HG02642 (cell line): ENCODE data around the gene NRG3.
"Not testable (repeated sequence)": the region's sequence is repeated elsewhere in the genome, so short reads cannot be mapped to it uniquely, and the experiment has no call there.

Source experiments
- ATAC-seq: cut with Tn5 transposase; IDR thresholded peaks from one replicate; pipeline ENCODE4 v1.9.1; 2021; ENCODE audit warnings: mild to moderate bottlenecking; ENCODE audit not compliant: unreplicated experiment, poor library complexity

The NRG3 gene

DNA sequence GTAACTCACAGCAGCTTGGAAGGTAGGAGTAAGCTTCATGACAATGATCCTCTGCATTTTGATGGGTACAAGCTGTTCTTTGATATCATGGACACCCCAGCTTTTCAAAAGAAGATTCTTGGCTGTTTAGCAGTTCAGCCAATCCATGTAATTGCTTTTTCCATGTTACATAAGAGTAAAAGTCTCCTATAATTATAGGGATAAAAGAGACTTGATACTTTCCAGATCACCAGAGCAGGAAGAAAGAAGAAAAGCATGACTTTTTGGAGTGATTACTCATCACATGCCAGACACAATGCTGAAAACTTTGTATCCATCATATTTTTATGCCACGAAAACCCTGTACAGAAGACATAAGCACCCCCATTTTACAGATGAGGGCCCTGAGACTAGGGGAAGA lies 1049.7 kb downstream of the NRG3 start:
- ATAC-seq, result no peak

DNA sequence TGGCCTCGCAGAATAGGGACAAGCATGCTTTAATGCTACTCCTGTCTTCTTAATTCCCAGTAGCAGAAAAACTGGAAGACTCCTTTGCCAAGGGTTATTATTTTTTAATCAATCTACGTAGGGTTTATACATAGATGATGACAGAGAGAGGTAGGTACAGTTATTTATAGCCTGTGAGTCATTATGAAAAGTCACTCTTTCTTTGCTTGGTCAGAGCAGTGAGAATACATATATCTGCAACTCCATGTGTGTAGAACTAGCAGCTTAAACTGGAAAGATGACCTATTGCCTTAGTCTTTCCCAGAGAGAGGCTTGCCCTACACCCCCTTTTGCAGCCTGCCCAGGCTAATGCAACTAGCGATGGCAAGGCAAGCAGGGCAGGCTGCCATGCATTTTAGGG lies 1050.6 kb downstream of the NRG3 start:
- ATAC-seq, result no peak

DNA sequence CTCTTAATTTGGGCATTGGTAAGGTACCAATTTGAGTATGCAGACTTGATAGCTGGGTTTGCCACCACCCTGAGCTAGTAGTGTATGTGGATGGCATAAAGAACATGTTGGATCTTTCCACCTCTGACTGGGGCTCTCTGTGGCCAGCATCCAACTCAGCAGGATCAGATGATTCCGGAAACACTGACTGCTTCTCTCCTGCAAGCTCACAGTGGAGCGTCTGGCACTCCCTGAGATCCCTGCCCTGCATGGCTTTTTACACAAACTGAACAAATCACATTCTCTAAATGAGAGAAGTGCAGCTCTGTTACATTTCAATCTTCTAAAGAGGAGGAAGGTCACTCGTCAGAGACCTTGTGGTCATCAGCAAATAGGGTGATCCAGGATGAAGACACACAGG lies 1057.5 kb downstream of the NRG3 start:
- no peak for ATAC-seq

DNA sequence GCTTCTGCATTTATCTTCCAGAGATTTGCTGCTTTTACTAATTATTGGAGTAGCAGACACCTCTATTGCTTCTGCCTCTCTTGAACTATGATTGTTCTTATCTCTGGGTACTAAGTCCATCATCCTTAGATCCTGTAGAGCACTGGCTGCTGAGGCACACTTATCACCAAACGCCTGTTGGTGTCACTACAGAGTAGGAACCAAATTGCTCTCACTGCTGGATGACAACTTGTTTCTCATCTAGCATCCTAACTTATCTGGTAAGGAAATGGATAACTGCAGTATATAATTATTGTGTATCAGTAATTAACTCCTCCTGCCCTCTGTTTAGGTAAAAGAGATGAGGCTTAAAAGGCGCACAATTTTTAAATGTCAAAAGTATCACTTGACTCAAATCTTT lies 1059.4 kb downstream of the NRG3 start:
- no peak for ATAC-seq

DNA sequence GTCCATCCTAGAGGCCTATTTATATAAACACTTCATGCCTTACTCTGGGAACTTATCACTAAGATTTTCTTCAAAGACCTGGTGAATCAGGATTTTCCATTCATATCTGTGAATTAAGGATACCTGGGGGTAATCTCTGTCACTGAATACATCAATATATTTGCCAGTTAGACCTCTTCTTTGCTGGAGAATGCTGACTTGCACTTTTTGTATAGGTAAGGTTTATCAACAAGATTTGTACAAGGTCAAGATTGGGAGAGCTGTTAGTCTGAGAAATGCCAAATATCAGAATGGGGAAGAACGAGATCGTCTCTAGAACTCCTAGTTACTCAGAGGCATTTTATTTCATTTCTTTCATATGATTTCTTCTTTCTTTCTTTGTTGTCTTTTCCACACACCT lies 1060.0 kb downstream of the NRG3 start:
- ATAC-seq, result no peak

DNA sequence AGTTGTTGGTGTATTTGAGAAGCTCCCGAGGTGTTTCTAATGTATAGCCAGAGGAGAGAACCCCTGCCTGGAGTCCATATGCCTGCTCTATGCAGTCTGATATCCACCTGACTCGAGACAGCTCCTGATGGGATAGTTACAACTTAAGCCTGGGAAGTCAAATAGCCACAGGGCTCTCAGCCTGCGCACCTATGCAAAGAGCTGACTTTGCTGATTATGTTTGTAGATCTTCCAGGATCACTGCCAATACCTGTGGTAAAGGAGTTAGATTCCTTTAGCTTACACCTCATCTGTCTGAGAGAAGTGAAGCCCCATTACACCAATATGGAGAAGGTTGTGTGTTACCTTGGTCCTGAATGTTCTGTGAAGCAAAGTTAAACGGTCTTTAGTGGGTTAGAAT lies 1063.3 kb downstream of the NRG3 start:
- no peak for ATAC-seq

DNA sequence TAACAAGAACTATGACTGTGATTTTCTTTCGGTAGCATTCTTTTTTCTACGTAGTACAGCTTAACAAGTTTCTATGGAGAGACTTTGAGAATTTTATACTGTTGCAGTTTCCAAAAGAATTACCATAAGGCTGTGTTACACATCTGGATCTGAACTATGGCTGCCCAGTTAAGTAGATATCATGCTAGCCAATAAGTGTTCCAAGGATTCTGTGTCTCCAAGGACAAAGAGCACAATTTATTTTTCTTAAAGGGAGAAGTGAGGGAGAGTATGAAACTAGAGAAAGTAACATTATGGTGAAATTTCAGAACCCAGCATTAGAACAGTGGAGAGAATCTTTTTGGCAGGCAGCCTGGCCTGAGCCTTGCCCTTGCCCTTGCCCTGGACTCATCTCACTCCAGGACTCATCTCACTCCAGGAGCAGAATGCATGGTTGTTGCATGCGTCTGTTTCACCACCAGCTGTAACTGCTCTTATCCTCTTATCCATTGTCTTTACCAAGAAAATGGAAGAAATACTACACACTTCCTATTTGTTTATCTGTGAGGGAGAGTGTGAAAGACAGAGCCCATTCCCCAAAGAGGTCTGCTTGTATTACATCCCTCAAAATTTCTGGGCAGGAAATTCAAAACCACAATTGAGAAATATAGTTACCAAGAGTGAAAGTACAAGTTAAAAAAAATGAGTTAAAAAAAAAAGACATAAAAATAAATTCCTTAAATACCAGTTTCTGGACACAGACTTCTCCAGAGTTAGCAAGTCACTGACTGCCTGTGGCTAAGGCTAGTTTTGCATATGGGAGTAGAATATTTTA lies 1067.5 kb downstream of the NRG3 start:
- no peak for ATAC-seq

DNA sequence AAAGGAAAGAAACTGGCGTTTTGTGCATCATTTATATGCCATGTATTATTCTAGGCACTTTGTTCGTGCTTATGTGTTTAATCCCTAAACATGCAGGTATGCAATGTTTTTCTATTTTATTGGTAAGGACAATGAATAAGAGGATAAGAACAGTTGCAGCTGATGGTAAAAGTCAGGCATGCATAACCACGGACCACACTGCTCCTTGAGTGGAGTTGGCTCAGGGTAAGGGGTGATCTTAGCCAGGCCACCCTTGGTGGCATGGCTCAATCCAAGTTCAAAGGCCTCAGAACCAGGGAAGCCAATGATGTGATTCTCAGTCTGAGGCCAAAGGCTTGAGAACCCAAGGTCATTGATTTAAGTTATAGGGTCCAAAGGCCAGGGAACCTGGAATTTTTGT lies 1068.1 kb downstream of the NRG3 start:
- no peak for ATAC-seq

DNA sequence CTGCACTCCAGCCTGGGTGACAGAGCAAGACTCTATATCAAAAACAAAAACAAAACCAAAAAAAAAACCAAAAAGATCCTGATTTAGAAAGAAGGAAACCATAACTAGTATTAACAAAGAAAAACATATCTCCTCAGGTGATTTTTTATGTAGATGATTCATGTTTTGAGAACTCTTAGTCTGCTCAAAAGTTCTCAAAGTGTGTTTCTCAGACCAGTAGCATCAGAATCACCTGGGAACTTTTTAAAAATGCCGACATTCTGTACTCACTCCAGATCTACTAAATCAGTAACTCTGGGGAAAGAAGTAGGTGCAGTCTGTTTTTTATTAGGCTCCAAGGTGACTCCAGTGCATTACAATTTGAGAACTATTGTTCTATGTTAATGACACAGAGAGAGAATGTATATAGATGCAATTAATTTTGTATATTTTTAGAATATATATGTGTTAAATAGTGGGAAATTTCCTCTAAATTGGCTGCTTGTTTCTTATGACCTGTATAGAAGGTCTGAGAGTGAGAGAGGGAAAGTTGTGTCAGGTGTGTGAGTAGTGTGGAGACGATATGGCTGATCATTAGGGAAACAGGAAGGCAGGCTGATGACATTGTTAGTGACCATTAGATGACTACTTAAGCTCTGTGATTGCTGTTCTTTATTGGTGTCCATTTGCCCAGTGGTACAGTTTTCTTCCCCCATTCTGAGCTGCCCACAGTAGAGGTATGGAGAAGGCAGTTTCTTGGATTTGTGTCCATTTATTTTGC lies 1075.0 kb downstream of the NRG3 start:
- no peak for ATAC-seq

DNA sequence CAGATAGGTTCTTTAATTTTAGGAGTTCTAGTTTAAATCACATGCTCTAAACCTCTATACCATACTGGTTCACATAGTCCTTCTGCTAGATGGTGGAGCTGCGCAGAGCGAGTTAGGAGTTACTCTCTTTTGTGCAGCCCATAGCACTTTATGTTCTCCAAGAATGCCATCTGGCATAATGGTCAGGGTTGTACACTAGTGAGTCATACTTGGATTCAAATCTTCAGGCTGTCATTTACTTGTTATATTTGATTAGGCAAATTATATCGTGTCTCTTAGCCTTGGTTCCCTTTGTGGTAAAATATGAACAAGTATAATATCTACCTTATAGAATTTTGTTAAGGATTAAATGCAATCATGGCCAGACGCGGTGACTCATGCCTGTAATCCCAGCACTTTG lies 1078.3 kb downstream of the NRG3 start:
- no peak for ATAC-seq

DNA sequence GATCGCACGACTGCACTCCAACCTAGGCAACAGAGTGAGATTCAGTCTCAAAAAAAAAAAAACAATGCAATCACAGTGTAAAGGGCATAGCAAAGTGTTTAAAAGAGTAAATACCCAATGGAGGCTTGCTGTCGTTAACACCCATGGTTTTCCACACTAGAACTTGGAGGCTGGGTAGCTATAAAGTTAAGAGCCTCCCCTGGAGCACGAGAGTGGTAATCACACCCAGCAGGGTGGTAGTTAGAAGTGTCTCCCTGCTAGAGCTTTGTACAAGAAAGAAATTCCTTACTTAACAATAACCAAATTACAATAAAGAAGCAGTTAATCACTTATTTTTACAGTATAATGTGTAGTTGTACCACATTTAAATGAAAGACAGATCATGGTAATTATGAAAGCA lies 1078.9 kb downstream of the NRG3 start:
- ATAC-seq, result no peak

DNA sequence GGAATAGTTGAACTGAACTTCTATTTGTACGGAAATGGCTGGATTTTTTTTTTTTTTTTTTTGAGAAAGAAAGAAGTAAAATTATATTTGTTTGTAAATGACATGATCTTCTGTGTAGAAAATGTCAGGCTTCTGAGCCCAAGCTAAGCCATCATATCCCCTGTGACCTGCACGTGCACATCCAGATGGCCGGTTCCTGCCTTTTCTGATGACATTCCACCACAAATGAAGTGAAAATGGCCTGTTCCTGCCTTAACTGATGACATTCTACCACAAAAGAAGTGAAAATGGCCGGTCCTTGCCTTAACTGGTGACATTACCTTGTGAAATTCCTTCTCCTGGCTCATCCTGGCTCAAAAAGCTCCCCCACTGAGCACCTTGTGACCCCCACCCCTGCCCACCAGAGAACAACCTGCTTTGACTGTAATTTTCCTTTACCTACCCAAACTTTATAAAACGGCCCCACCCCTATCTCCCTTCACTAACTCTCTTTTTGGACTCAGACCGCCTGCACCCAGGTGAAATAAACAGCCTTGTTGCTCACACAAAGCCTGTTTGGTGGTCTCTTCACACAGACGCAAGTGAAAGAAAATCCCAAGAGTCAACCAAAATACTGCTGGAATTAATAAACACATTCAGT lies 1085.5 kb downstream of the NRG3 start:
- ATAC-seq, result not testable (repeated sequence)

DNA sequence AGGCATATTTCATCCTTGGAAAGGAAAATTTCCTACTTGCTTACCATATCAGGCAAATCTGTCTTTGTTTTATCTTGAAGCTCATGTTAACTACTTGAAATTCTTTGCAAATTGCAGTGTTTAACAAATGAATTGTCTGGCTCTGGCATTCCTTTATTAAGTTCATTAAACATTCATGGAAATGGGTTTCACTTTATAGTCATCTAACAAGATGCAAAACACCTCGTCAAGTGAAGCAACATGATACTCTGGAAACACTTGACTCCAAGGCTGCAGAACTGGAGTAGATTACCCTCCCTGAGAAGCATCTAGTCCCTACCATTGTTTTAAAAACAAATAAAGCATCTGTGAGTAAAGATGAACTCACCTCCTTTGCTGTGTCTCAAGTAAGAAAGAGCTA lies 1086.9 kb downstream of the NRG3 start:
- ATAC-seq, result no peak

DNA sequence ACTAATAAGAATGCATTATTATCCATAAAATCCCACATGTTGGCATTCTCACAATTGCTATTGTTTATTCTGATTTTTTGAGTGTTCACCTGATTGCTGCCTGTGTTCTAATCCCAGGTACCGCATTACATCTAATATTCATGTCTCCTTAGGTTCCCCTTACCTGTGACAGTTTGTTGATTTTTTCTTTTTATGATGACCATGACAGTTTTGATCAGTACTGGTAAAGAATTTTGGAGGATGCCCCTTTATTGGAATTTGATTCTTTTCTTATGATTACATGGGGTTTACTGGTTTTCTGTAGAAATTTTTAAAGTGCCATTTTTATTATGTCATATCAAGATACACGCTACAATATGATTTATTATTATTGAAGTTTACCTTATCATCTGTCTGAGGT lies 1091.1 kb downstream of the NRG3 start:
- ATAC-seq, result no peak

DNA sequence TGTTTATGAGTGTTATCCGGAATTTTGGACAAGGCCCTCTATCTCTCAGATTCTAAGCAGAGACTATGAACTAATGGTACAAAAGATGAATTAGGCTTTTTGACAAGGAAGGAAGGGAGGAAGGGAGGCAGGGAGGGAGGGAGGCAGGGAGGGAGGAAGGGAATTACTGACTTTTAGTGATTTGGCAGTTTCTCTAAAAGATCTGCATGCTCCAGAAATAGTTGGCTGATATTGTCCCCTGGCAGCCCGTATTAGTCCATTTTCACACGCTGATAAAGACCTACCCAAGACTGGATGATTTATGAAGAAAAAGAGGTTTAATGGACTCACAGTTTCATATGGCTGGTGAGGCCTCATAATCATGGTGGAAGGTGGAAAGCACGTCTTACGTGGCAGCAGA lies 1093.5 kb downstream of the NRG3 start:
- no peak for ATAC-seq

DNA sequence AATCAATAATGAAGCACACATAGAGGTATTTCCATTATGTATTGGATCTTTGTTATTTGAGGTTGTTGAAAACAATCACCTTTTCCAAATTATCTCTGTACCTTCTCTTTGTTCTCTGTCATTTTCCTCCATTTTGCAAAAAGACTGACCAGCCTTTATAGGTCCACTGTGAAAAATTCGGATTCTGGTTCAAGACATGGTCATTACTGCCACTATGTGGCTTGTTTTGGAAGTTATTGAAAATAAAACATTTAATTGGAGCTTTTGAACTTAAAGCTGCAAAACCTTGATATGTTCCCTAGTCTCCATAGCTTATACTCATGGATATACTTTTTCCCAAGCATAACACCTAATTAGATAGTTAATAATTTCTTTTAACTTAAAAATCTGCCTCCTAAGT lies 1094.4 kb downstream of the NRG3 start:
- no peak for ATAC-seq

DNA sequence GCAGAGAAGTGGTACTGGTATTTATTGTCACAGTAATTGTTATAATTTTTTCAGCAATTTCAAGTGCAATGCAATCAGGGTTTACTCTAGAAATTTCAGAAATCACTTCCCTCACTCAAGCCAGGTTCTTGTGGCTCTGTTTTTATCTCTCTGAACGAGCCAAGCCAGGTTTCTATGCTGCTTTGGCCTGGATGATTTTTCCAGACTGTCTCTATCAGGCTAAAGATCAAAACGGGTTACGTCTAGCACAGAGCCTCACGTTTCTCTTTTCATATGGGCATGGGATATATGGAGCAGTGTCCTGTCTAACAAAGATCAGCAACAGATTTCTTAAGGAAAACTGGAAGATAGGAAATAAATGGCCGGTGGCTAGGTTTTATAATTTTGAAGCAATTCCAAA lies 1105.3 kb downstream of the NRG3 start:
- ATAC-seq, result no peak

DNA sequence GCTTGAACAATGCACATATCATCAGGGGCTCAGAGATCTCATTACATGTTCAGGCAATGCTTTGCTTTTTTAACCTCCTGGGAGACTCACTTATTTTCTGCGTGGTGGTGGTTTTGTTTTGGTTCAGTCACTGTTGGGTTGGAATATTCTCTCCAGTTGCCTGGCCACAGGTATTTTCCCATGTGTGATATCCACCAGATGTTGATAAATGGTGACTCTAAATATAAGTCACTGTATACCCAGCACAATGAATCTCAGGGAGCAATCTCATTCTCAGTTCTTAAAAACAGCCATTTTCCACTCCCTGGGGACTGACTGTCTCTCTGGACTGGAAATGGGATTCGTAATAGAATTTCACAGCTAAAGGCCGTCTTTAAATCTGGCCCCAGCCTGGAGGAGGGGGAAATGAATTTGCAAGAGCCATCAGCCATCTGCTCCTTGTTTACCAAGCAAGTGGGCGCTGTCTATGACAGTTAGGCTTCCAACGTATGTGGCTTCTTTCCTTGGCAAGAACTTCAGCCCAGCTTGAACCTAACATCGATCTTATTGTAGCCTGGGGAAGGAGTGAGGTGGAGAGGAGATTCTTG lies 1106.2 kb downstream of the NRG3 start:
- ATAC-seq, result no peak

DNA sequence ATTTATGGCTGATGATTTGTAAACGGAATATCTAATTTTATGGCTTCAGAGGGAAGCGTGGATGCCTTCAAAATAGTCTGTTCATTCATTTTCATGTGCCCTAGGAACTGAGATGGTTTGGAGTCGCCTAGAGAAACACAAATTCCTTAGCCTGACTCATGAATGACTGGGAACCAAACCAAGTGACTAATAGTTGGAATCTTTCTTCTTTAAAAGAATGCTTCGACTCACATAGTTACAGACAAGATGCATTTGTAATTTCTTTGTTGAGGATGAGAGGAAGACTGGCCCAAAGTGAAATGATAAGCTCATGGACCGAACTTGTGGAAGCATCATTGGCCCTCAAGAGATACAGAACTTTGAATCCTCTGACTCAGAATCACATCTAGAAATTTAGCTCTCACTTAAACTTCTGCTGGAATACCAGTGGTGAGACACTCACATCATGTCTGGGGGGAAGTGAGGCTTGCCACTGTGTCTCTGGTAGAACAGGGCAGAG lies 1107.2 kb downstream of the NRG3 start:
- ATAC-seq, result no peak

DNA sequence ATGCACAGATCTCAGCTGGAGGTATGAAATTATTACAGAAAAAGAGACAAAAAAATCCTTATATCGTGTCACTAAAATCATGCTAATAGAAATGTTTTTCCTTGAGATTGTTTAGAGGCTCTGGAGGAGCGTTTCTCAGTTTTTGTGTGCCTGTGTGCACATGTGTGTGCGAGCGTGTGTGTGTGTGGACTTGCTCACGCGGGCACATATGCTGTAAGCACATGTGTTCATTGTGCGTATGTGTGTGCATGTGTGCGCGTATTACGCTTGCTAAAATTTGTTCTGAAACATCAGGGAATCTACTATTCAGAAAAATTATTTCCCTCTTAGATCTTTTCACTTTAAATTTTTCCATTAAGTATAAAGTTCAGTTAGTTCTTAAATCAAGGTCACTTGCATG lies 1111.2 kb downstream of the NRG3 start:
- no peak for ATAC-seq

DNA sequence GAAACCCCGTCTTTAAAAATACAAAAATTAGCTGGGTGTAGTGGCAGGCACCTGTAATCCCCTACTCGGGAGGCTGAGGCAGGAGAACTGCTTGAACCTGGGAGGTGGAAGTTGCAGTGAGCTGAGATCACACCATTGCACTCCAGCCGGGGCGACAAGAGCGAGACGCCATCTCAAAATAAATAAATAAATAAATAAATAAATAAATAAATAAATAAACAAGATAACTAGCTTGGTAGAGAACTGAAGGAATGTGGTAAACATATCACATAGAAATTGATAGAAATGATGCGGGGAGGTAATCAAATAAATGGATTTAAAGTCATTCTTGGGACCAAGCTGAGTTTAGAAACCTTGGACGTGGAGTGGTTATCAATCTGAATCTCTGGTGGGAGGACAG lies 1131.5 kb downstream of the NRG3 start:
- not testable (repeated sequence) for ATAC-seq
